GM12874 (cell line): ENCODE measurements around the gene CTSK.

ENCODE experiments used
- CTCF ChIP-seq: IDR thresholded peaks from 2 replicates; pipeline ENCODE4 v1.5.1; 2011; ENCODE audit warnings: low read depth, mild to moderate bottlenecking, control low read depth, low read length, moderate library complexity; ENCODE audit not compliant: insufficient read depth

CTSK gene

DNA sequence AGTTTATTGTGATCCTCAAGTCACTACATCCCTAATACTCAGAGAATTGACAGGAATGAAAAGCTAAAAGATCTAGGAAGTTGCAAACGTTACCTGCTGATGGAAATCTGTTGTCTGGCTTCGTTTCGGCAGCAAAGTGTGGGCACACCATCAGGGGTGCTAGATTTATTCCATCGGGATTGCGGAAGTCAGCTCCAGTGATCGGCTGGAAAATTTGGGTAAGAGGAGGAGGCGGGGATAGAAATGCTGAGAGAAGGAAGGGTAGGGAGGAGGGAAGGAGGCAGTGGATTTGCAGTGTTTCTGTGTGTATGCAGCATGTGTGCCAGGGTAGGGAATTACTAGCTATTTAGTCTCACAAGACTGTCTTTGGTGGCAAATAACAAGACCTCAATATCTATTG is at the start of gene CTSK:
TSS of gene CTSK (minus strand) at position 140 of the 400 bp plus-strand sequence. CDS start 1,455 bp downstream, outside the sequence.
- TF ChIP-seq CTCF, result no peak

GRCh38 chr1:150846473-150847146 is 38.5 kb upstream of the CTSK start:
- TF ChIP-seq CTCF, result no peak

GRCh38 chr1:150843474-150843873 is 35.4 kb upstream of the CTSK start:
- TF ChIP-seq CTCF, result no peak

DNA sequence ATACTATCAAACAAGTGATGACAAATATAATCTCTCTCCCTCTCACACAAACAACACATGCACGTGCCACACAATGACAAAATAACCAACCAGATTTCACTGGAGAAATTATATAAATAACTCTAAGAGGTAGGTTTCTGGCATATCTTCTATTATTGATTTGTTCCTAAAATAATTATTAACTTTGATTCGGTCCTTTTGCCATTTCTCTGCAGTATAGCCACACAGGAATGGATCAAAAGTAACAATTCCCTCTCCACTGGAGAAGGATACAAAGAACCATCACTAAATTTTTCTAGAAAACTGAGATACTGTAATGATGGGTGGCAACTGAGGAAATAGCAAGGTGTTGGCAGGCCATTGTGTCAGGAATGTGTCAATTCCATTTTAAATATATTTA is 34.9 kb upstream of the CTSK start:
- TF ChIP-seq CTCF, result no peak

DNA sequence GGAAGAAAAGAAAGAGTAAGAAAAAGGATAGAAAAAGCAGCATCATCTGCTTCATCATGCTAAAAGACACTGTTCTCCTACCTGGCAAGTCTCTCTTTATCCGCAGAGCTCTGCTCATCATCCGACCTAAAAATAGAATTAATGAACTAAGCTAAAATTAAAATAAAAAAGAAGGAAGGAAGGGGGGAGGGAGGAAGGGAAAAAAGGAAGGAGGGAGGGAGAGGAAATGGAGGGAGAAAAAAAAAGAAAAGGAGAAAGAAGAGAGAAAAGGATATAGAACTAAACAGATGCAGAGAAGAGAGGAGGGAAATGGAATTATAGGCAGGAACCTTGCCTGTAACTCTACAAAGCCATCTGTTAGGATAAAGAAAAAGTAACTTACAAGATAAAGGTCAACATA is 34.3 kb upstream of the CTSK start:
- no peak for TF ChIP-seq CTCF

- TF ChIP-seq CTCF, result no peak
Measured at GRCh38 chr1:150841626-150842025, 33.6 kb upstream of the CTSK start.

DNA sequence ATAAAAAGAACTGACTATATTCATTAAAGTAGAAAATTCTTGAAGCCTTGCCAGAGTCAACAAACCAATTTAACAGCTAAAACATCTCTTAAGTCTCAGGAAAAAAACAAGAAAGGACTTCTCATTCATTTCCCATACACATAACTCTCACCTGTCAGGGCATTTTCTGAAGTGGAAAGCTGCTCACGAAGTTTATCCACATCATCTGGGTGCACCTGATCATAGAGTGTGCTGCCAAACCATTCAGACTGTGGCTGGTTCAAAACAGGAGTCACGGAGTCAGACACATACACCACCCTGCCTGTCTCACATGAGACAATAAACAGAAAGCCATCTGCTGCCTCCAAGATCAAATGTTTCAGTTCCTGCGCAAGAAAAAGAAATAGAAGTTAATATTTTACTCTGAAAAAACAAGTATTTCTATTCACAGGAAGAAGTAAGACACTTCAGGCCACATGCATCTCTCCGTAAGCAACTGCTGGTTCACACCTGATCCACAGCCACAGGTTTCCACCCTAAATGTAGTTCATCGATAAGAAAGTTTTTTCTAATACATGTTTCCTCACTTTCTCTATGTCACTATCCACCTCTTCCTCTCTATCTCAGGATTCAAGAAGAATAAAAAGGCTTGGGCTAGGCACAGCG is 28.2 kb upstream of the CTSK start:
- TF ChIP-seq CTCF, result no peak
